Loucy (cell line): ENCODE data around the gene RPP25L.

Source experiments
- H2AFZ ChIP-seq: fragments of 200-600 bp; sonication (generic); 2 replicates; pipeline ENCODE4 v1.6.0; 2016; ENCODE audit warnings: antibody characterized with exemption, mild to moderate bottlenecking, low read length, moderate library complexity
- H3F3A ChIP-seq: fragments of 200-600 bp; 2 replicates; pipeline ENCODE4 v1.6.0; 2016; ENCODE audit warnings: antibody characterized with exemption, low read depth, mild to moderate bottlenecking
- H3K27me3 ChIP-seq: fragments of 200-600 bp; sonication (generic); 2 replicates; pipeline ENCODE4 v1.6.1; 2014; ENCODE audit warnings: low read length, mild to moderate bottlenecking; ENCODE audit not compliant: insufficient read depth, poor library complexity, severe bottlenecking
- H3K36me3 ChIP-seq: fragments of 200-600 bp; sonication (generic); 2 replicates; pipeline ENCODE4 v1.6.1; 2016; ENCODE audit warnings: low read length; ENCODE audit not compliant: insufficient read depth
- H3K4me1 ChIP-seq: fragments of 200-600 bp; sonication (generic); 2 replicates; pipeline ENCODE4 v1.5.1; 2014; ENCODE audit warnings: low read length, mild to moderate bottlenecking; ENCODE audit not compliant: insufficient read depth, poor library complexity, severe bottlenecking
- H3K4me2 ChIP-seq: fragments of 200-600 bp; sonication (generic); 2 replicates; pipeline ENCODE4 v1.6.0; 2014; ENCODE audit warnings: antibody characterized with exemption, low read length, low read depth, mild to moderate bottlenecking; ENCODE audit not compliant: poor library complexity, severe bottlenecking
- H3K4me3 ChIP-seq: fragments of 200-600 bp; sonication (generic); 2 replicates; pipeline ENCODE4 v1.5.1; 2014; ENCODE audit warnings: low read length, mild to moderate bottlenecking, mixed read lengths; ENCODE audit not compliant: poor library complexity, severe bottlenecking
- H3K79me2 ChIP-seq: fragments of 200-600 bp; sonication (generic); 2 replicates; pipeline ENCODE4 v1.6.1; 2014; ENCODE audit warnings: low read length; ENCODE audit not compliant: insufficient read depth
- H3K9ac ChIP-seq: fragments of 200-600 bp; sonication (generic); 2 replicates; pipeline ENCODE4 v1.6.0; 2014; ENCODE audit warnings: mild to moderate bottlenecking, low read depth, low read length, moderate library complexity; ENCODE audit not compliant: poor library complexity, severe bottlenecking
- H3K9me2 ChIP-seq: fragments of 200-600 bp; sonication (generic); replicated peaks from 2 replicates; pipeline ENCODE4 v1.6.1; 2016; ENCODE audit warnings: low read depth, low read length, mixed read lengths
- H3K9me3 ChIP-seq: fragments of 200-600 bp; sonication (generic); 2 replicates; pipeline ENCODE4 v1.6.1; 2014; ENCODE audit warnings: mild to moderate bottlenecking, antibody characterized with exemption, low read length, low read depth; ENCODE audit not compliant: insufficient read depth
- H4K20me1 ChIP-seq: fragments of 200-600 bp; sonication (generic); 2 replicates; pipeline ENCODE4 v1.6.0; 2014; ENCODE audit warnings: antibody characterized with exemption, low read length, mild to moderate bottlenecking; ENCODE audit not compliant: insufficient read depth, poor library complexity, severe bottlenecking
- CTCF ChIP-seq: fragments of 200-600 bp; sonication (generic); conservative IDR thresholded peaks from 2 replicates; pipeline ENCODE4 v1.5.1; 2014; ENCODE audit warnings: mild to moderate bottlenecking, antibody characterized with exemption, low read length
- EZH2phosphoT487 ChIP-seq: fragments of 200-600 bp; IDR thresholded peaks from 2 replicates; pipeline ENCODE4 v1.6.1; 2018; ENCODE audit warnings: antibody characterized with exemption, mild to moderate bottlenecking, moderate library complexity, borderline replicate concordance

Gene RPP25L

GRCh38 chr9:34581318-34581717 is 30.6 kb downstream of the RPP25L start:
- Histone ChIP-seq H3K4me2 (no peak overlapping the region), H3K27me3 (no peaks in the 10 kb centered on the region), H2AFZ (no peak overlapping the region), H3K9me2 (no peaks in the 10 kb centered on the region), H3K9me3 (no peaks in the 10 kb centered on the region), H3K9ac (no peak overlapping the region), H3F3A (no peaks in the 10 kb centered on the region), H3K4me3 (no peak overlapping the region), H3K79me2 (no peaks in the 10 kb centered on the region), H3K36me3 (no peaks in the 10 kb centered on the region), H4K20me1 (no peaks in the 10 kb centered on the region), H3K4me1 (peaks cover 16% of the 10 kb centered on the region)
- TF ChIP-seq EZH2phosphoT487 = no peak
- TF ChIP-seq CTCF = no peak

- Histone ChIP-seq H4K20me1 (no peaks in the 10 kb centered on the region), H3K4me2 (no peak overlapping the region), H3K9ac (no peak overlapping the region), H3F3A (no peaks in the 10 kb centered on the region), H3K9me2 (no peaks in the 10 kb centered on the region), H3K79me2 (no peaks in the 10 kb centered on the region), H2AFZ (no peak overlapping the region), H3K36me3 (no peaks in the 10 kb centered on the region), H3K27me3 (no peaks in the 10 kb centered on the region), H3K4me1 (peaks cover 6% of the 10 kb centered on the region), H3K4me3 (no peak overlapping the region), H3K9me3 (no peaks in the 10 kb centered on the region)
- no peak for TF ChIP-seq EZH2phosphoT487
- TF ChIP-seq CTCF = no peak
Observed at GRCh38 chr9:34580358-34580757, 31.5 kb downstream of the RPP25L start.

GRCh38 chr9:34579808-34580163 is 32.1 kb downstream of the RPP25L start:
- TF ChIP-seq CTCF (no peak), EZH2phosphoT487 (no peak)
- peaks cover under 1% of the 10 kb centered on the region for H3K4me1 ChIP-seq

More at GRCh38 chr9:34579808-34580163, 32.1 kb downstream of the RPP25L start:
- no peaks in the 10 kb centered on the region for H3F3A ChIP-seq
- no peaks in the 10 kb centered on the region for H3K36me3 ChIP-seq
- H3K79me2 ChIP-seq = no peaks in the 10 kb centered on the region
- H3K9ac ChIP-seq = no peak overlapping the region
- no peaks in the 10 kb centered on the region for H3K27me3 ChIP-seq
- no peaks in the 10 kb centered on the region for H4K20me1 ChIP-seq
- H2AFZ ChIP-seq = no peak overlapping the region
- no peaks in the 10 kb centered on the region for H3K9me3 ChIP-seq
- H3K4me3 ChIP-seq = no peak overlapping the region
- no peak overlapping the region for H3K4me2 ChIP-seq
- H3K9me2 ChIP-seq = no peaks in the 10 kb centered on the region
